ENCODE results near the gene DAGLA. TPM values are rescaled to one million over a fixed set of nuclear protein-coding genes. Genes with fewer than 3 reads are reported as not detected.

Gene DAGLA
- total RNA-seq, 1 donor from 2014 or later: 21.0 TPM

DNA sequence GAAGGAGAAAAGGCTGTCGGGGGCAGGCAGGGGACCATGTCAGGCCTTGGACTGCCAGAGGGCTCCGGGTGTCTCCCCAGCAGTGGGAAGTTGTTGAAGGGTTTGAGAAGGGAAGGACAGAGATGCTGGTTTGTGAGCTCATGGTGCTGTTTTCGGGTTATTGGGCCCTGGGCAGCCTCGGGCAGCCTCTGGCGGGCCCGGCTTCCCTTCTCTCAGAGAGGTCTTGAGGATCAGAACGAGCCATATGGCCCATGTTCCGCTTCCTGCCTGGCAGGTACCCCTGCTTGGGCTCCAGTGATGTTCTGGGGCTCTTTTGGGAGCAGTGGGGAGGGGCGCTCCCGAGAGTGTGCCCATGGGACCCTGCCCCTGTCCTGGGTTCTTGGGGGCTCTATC lies 82.0 kb downstream of the DAGLA start:
- H3K36me3 Mint-ChIP-seq (ENCODE audit: low read depth): no peaks in the 10 kb centered on the region
- H3K4me3 Mint-ChIP-seq: no peak overlapping the region
- DNase-seq (ENCODE audit: low read depth, low spot score): no peak
- TF ChIP-seq, protein P1, sequence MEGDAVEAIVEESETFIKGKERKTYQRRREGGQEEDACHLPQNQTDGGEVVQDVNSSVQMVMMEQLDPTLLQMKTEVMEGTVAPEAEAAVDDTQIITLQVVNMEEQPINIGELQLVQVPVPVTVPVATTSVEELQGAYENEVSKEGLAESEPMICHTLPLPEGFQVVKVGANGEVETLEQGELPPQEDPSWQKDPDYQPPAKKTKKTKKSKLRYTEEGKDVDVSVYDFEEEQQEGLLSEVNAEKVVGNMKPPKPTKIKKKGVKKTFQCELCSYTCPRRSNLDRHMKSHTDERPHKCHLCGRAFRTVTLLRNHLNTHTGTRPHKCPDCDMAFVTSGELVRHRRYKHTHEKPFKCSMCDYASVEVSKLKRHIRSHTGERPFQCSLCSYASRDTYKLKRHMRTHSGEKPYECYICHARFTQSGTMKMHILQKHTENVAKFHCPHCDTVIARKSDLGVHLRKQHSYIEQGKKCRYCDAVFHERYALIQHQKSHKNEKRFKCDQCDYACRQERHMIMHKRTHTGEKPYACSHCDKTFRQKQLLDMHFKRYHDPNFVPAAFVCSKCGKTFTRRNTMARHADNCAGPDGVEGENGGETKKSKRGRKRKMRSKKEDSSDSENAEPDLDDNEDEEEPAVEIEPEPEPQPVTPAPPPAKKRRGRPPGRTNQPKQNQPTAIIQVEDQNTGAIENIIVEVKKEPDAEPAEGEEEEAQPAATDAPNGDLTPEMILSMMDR (conservative IDR thresholded peaks at IDR 0.05): no peak
- H3K9me3 Mint-ChIP-seq: no peaks in the 10 kb centered on the region
- peaks cover 25% of the 10 kb centered on the region for H3K27me3 Mint-ChIP-seq (ENCODE audit: low read depth)
- H3K27ac Mint-ChIP-seq (ENCODE audit: unreplicated experiment): no peak overlapping the region
- peaks cover 11% of the 10 kb centered on the region for H3K4me1 Mint-ChIP-seq

DNA sequence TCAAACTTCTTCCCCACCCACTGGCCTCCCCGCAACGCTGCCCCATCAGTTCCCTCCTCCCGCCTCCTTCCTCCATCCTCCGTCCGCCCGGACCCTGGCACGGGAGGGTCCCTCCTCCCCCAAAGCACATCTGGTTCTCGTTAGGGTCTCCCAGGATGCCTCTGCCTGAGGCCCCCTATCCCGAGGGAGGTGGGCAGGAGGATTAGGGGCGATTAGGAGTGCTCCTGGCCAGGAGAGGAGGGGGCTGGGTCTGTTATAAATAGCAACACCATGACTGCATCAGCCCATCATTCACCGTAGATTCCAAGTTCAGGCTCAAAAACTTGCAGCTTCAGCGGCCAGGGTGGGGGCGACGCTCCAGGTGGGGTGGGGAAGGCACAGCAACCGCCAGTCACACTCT lies 82.6 kb downstream of the DAGLA start:
- H3K27ac Mint-ChIP-seq (ENCODE audit: unreplicated experiment): no peak overlapping the region

DNA sequence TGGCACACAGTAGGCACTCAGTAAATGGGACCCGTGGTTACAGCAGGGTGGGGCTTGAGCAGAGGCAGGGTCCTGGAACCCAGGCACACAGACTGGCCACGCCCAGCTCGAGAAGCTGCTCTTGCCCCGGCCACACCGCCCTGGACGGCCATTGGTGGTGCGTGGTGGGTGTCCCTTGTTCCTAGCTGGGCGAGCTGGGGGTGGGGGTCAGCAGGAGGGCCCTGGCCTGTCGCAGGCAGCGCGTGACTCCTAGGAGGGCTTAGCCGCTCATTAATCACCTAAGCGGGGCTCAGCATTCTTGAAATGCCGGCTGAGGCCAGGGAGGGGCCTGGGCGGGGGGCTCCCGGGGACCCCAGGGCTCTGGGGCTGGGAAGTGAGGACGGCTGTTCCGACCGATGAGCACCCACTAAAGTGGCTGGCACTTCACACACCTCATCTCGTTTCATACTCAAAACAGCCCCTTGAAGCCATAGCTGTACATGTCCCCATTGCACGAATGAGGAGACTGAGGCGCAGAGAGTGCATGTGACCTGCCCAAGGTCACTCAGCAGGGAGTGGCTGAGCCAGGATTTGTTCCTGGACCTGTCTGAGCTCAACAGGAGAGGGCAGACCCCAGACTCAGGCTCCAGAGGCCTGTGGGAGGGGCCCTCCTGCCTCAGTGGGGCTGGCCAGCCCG lies 83.9 kb downstream of the DAGLA start:
- Mint-ChIP-seq H3K4me1 (peaks cover 10% of the 10 kb centered on the region), H3K36me3 (ENCODE audit: low read depth) (no peaks in the 10 kb centered on the region), H3K4me3 (no peak overlapping the region), H3K9me3 (no peaks in the 10 kb centered on the region), H3K27me3 (ENCODE audit: low read depth) (peaks cover 19% of the 10 kb centered on the region), H3K27ac (ENCODE audit: unreplicated experiment) (no peak overlapping the region)
- TF ChIP-seq, protein P1 (conservative IDR thresholded peaks at IDR 0.05): no peak
- DNase-seq (ENCODE audit: low read depth, low spot score): no peak

More for the DNA sequence above, 82.6 kb downstream of the DAGLA start:
- peaks cover 10% of the 10 kb centered on the region for H3K4me1 Mint-ChIP-seq
- peaks cover 24% of the 10 kb centered on the region for H3K27me3 Mint-ChIP-seq (ENCODE audit: low read depth)
- no peaks in the 10 kb centered on the region for H3K9me3 Mint-ChIP-seq
- no peak overlapping the region for H3K4me3 Mint-ChIP-seq
- no peak for DNase-seq (ENCODE audit: low read depth, low spot score)
- H3K36me3 Mint-ChIP-seq (ENCODE audit: low read depth): no peaks in the 10 kb centered on the region
- TF ChIP-seq, protein P1 (conservative IDR thresholded peaks at IDR 0.05): no peak

DNA sequence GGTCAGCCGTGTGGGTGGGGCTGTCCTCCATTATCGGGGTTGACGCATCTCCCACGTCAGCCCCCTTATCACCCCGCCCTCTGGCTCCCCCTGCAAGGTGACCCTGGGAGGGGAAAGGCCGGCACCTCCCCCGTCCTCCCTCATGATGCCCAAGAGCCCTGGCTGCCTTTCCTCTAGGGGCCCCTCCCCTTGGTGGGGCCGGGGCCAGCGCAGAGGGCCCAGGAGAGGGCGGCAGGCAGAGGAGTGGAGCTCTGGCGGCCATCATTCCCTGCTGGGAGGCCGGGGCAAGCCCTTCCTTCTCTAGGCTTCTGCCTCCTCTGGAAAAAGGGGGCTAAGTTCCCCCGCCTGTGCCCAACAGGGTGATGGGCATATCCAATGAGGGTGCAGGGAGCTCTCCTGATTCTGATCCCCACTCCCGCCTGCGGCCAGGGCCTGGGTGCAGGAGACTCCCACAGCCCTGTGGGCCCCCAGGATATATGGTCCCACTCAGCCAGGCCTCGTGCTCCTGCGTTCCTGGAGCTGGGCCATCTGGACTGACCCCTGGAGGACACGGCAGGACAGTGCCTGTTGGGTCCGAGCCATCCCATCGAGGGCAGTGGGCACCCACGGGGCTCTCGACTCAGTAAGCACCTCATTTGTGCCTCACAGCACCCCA lies 84.5 kb downstream of the DAGLA start:
- Mint-ChIP-seq H3K4me1 (peaks cover 10% of the 10 kb centered on the region), H3K4me3 (no peak overlapping the region), H3K27me3 (ENCODE audit: low read depth) (peaks cover 13% of the 10 kb centered on the region), H3K9me3 (no peaks in the 10 kb centered on the region), H3K36me3 (ENCODE audit: low read depth) (no peaks in the 10 kb centered on the region), H3K27ac (ENCODE audit: unreplicated experiment) (no peak overlapping the region)
- TF ChIP-seq, protein P1 (conservative IDR thresholded peaks at IDR 0.05): no peak
- DNase-seq (ENCODE audit: low read depth, low spot score): no peak

DNA sequence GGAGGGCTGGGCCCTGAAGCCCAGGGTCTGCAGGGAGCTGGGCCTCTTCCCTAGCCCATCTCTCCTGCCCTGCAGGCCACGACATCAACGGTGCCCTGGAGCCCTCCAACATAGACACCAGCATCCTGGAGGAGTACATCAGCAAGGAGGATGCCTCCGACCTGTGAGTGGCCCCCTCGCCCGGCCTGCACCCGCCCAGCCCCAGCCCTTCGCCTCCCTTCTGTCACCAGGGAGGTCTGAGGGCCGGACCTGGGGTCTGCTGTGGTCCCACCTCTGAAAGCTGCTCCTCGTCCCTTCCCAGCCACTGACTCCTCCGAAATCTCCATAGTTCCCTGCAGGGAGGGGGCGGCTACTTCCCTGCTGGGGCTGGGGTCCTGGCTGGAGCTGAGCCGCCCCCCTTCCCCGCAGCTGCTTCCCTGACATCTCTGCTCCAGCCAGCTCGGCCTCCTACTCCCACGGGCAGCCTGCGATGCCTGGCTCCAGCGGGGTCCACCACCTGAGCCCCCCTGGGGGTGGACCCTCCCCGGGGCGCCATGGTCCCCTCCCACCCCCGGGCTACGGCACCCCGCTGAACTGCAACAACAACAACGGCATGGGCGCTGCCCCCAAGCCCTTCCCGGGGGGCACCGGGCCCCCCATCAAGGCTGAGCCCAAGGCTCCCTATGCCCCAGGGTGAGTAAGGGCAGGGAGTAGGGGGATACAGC lies 85.5 kb downstream of the DAGLA start:
- no peak for DNase-seq (ENCODE audit: low read depth, low spot score)
- no peak overlapping the region for H3K4me3 Mint-ChIP-seq

More for the DNA sequence above, 85.5 kb downstream of the DAGLA start:
- Mint-ChIP-seq H3K4me1 (peaks cover 10% of the 10 kb centered on the region), H3K27ac (ENCODE audit: unreplicated experiment) (no peak overlapping the region), H3K27me3 (ENCODE audit: low read depth) (peaks cover 12% of the 10 kb centered on the region), H3K9me3 (no peaks in the 10 kb centered on the region), H3K36me3 (ENCODE audit: low read depth) (no peaks in the 10 kb centered on the region)
- TF ChIP-seq, protein P1 (conservative IDR thresholded peaks at IDR 0.05): no peak
